GM12878 (cell line): ENCODE measurements around the gene RHOB.

Experiments used
- ATF3 ChIP-seq: IDR thresholded peaks from 2 replicates; pipeline ENCODE4 v1.6.1; 2011; ENCODE audit warnings: low read depth, mild to moderate bottlenecking, low read length, moderate library complexity, borderline replicate concordance; ENCODE audit errors: extremely low read depth
- BMI1 ChIP-seq: fragments of 450-650 bp; IDR thresholded peaks from 2 replicates; pipeline ENCODE4 v1.6.1; 2016; ENCODE audit warnings: mild to moderate bottlenecking, moderate library complexity, borderline replicate concordance
- CTCF ChIP-seq, 3 experiments: IDR thresholded peaks in 2 of 3; conservative IDR thresholded peaks in 1 of 3; 2 replicates each; pipeline ENCODE4 v1.5.1; 2011; ENCODE audit warnings: low read depth in 3 of 3, low read length in 3 of 3, mild to moderate bottlenecking in 3 of 3, control low read depth in 2 of 3, moderate library complexity in 2 of 3, inconsistent platforms in 1 of 3, mixed read lengths in 1 of 3; ENCODE audit not compliant: control insufficient read depth in 2 of 3, insufficient read depth in 1 of 3; ENCODE audit errors: extremely low read depth in 1 of 3
- E4F1 ChIP-seq: fragments of 450-650 bp; IDR thresholded peaks from 2 replicates; pipeline ENCODE4 v1.6.1; 2018; ENCODE audit warnings: borderline replicate concordance, mild to moderate bottlenecking; ENCODE audit not compliant: partially characterized antibody
- EP300 ChIP-seq, 2 experiments: fragments of 150-350 bp in 1 of 2; IDR thresholded peaks; 2 replicates each; pipeline ENCODE4 v1.6.1; 2011 to 2012; ENCODE audit warnings: low read depth in 2 of 2, low read length in 2 of 2, borderline replicate concordance in 1 of 2, improper control_type of control experiment in 1 of 2, inconsistent platforms in 1 of 2; ENCODE audit not compliant: control insufficient read depth in 1 of 2
- MAX ChIP-seq: IDR thresholded peaks from 2 replicates; pipeline ENCODE4 v1.6.1; 2012; ENCODE audit warnings: low read depth, low read length, improper control_type of control experiment
- SREBF2 ChIP-seq: IDR thresholded peaks from 2 replicates; pipeline ENCODE4 v1.6.1; 2012; ENCODE audit warnings: mild to moderate bottlenecking, low read length

GRCh38 chr2:20397811-20398447, 48.9 kb upstream of the RHOB start:
- TF ChIP-seq ATF3 = no peak
- no peak for TF ChIP-seq BMI1
- TF ChIP-seq CTCF (IDR thresholded peaks at IDR 0.05 in 2 of 3, conservative IDR thresholded peaks at IDR 0.05 in 1 of 3; ENCODE audit: control insufficient read depth in 2 of 3, extremely low read depth in 1 of 3, insufficient read depth in 1 of 3, low read depth in 3 of 3, low read length in 3 of 3) = no peak
- TF ChIP-seq MAX = no peak
- no peak for TF ChIP-seq SREBF2
- TF ChIP-seq E4F1 = no peak
- no peak for TF ChIP-seq EP300 (IDR thresholded peaks at IDR 0.05; ENCODE audit: borderline replicate concordance in 1 of 2, control insufficient read depth in 1 of 2, low read depth in 2 of 2, low read length in 2 of 2)
